ENCODE data around the gene ODAD3. TPM values are rescaled to one million over a fixed set of nuclear protein-coding genes. Genes with fewer than 3 reads are reported as not detected.

The ODAD3 gene
- total and polyA plus RNA-seq, 5 donors from 2014 or later, result not detected

DNA sequence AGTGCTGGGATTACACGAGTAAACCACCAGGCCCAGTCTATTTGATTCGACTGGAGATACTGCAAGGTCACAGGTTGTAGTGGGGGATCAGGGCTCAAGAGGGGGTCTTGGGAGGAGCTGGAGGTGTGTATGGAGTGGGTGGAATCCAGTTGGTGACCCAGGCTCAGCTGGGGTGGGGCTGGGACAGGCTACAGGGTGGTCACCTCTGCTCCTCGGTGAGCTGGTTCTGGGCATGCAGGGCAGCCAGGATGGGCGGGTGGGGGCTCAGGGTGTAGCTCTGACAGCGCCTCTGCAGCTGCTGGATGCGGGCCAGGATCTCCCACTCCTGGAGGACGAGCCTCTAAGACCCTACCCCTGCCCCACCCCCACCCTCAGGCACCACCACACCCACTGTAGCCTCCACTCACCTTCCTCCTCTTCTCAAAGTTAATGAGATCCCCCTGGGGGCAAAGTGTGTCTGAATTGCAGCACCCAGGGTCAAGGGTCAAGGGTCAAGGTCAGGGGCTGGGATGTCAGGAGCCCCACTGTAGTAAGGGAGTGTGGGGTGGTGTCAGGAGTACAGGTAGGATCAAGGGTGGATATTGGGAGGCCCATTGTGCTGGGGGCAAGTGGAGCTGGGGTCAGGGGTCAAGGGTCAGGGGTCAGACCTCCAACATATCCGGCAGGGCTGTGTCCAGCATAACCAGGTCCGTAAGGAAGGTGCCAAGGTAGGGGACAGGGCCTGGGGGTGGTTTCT is 32.9 kb downstream of the ODAD3 start:
- no peaks in the 10 kb centered on the region for H3K27me3 ChIP-seq (ENCODE audit: control insufficient read depth, insufficient read depth, low read length)
- Mint-ChIP-seq H3K9me3 (peaks cover 0 to 2% (median 0%) of the 10 kb centered on the region in 7 donors), H3K27ac (no peak overlapping the region), H3K27me3 (peaks cover under 1% of the 10 kb centered on the region), H3K36me3 (no peaks in the 10 kb centered on the region), H3K4me1 (peaks cover 0 to 2% (median 0%) of the 10 kb centered on the region in 4 donors), H3K4me3 (no peak overlapping the region)
- no peaks in the 10 kb centered on the region for H3K36me3 ChIP-seq (ENCODE audit: control insufficient read depth, insufficient read depth, low read length)
- H3K27ac ChIP-seq (ENCODE audit: insufficient read depth, low read length, poor library complexity, severe bottlenecking), result no peak overlapping the region
- no peaks in the 10 kb centered on the region for H3K9me3 ChIP-seq (ENCODE audit: control insufficient read depth in 2 of 2, low read length in 2 of 2)
- H3K4me3 ChIP-seq (ENCODE audit: low read depth, low read length), result no peak overlapping the region
- peaks cover 3% of the 10 kb centered on the region for H3K4me1 ChIP-seq (ENCODE audit: control insufficient read depth, insufficient read depth, low read length, poor library complexity, severe bottlenecking)
- ATAC-seq (ENCODE audit: low read depth in 2 of 2) (no peak), DNase-seq (no peak)

DNA sequence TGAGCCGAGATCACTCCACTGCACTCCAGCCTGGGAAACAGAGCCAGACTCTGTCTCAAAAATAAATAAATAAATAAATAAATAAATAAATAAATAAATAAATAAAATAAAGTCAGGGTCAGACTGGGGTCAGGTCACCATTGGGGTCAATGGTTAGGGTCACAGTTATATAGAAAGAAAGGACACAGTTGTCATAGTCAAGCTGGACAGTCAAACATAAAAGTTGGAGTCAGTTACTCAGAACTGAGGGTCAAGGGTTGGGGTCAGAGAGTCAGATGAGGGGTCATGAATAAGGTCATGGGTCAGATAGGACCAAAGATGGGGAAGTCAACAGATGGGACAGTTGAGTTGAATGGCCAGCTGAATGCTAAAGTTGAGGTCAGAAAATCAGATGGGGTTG is 34.1 kb downstream of the ODAD3 start:
- Histone ChIP-seq H3K9me3 (ENCODE audit: control insufficient read depth in 2 of 2, low read length in 2 of 2) (no peaks in the 10 kb centered on the region), H3K27ac (ENCODE audit: insufficient read depth, low read length, poor library complexity, severe bottlenecking) (no peak overlapping the region), H3K4me3 (ENCODE audit: low read depth, low read length) (no peak overlapping the region), H3K36me3 (ENCODE audit: control insufficient read depth, insufficient read depth, low read length) (no peaks in the 10 kb centered on the region), H3K4me1 (ENCODE audit: control insufficient read depth, insufficient read depth, low read length, poor library complexity, severe bottlenecking) (no peaks in the 10 kb centered on the region), H3K27me3 (ENCODE audit: control insufficient read depth, insufficient read depth, low read length) (no peaks in the 10 kb centered on the region)
- no peak for DNase-seq
- Mint-ChIP-seq H3K27ac (no peak overlapping the region), H3K4me1 (no peaks in the 10 kb centered on the region), H3K27me3 (no peaks in the 10 kb centered on the region), H3K36me3 (no peaks in the 10 kb centered on the region), H3K4me3 (no peak overlapping the region), H3K9me3 (peaks cover 0 to 2% (median 0%) of the 10 kb centered on the region in 7 donors)
- ATAC-seq (ENCODE audit: low read depth in 2 of 2), result no peak

DNA sequence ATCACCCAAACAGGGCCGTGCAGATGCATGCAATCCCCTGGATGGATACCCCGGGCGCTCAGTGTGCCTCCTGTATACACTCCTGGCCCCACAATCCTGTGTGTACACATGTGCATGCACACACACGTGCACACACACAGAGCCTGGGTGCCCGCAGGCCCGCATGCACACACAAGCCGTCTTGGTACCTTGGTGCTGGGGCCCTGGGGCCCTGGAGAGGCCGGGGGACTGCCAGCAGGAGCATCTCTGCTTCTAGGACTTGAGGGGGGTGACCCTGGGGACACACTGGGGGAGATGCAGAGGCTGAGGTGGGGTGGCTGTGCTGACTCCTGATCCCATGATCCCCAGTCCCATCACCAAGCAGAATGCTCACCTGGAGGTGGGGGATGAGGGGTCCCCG is 35.3 kb downstream of the ODAD3 start:
- Mint-ChIP-seq H3K27me3 (peaks cover 4% of the 10 kb centered on the region), H3K4me3 (no peak overlapping the region), H3K4me1 (no peaks in the 10 kb centered on the region), H3K27ac (no peak overlapping the region), H3K9me3 (peaks cover 0 to 2% (median 0%) of the 10 kb centered on the region in 7 donors), H3K36me3 (no peaks in the 10 kb centered on the region)
- Histone ChIP-seq H3K27me3 (ENCODE audit: control insufficient read depth, insufficient read depth, low read length) (no peaks in the 10 kb centered on the region), H3K4me1 (ENCODE audit: control insufficient read depth, insufficient read depth, low read length, poor library complexity, severe bottlenecking) (no peaks in the 10 kb centered on the region), H3K9me3 (ENCODE audit: control insufficient read depth in 2 of 2, low read length in 2 of 2) (no peaks in the 10 kb centered on the region), H3K36me3 (ENCODE audit: control insufficient read depth, insufficient read depth, low read length) (no peaks in the 10 kb centered on the region), H3K4me3 (ENCODE audit: low read depth, low read length) (no peak overlapping the region), H3K27ac (ENCODE audit: insufficient read depth, low read length, poor library complexity, severe bottlenecking) (no peak overlapping the region)
- no peak for DNase-seq
- ATAC-seq (ENCODE audit: low read depth in 2 of 2), result no peak

DNA sequence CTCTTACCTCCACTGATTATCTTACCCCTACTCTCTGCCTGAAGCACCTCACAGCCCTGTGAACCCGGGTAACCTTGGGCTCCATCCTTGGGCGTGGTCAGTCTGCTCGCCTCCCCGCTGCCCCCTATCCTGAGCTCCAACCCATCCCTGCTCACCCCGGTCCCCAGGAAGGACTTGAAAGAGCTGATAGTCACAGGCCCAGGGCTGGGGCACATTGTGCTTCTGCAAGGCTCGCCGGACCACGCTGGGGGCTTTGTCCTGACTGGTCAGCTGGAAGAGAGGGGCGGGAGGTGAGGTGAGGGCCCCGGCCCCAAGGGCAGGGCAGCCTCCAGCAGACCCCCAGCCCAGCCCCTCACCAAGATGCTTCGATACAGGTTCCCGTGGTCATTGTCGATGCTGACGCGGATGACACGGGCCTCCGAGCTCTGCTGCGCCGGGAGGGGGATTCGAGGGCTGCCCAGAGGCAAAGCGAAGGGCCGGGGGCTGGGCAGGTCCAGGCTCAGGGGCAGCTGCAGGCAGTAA is 37.8 kb downstream of the ODAD3 start:
- no peak overlapping the region for H3K4me3 Mint-ChIP-seq
- H3K27me3 ChIP-seq (ENCODE audit: control insufficient read depth, insufficient read depth, low read length), result no peaks in the 10 kb centered on the region
- H3K4me1 ChIP-seq (ENCODE audit: control insufficient read depth, insufficient read depth, low read length, poor library complexity, severe bottlenecking), result no peaks in the 10 kb centered on the region
- peaks cover 16% of the 10 kb centered on the region for H3K27me3 Mint-ChIP-seq
- no peaks in the 10 kb centered on the region for H3K36me3 Mint-ChIP-seq
- no peak overlapping the region for H3K4me3 ChIP-seq (ENCODE audit: low read depth, low read length)
- no peak for ATAC-seq (ENCODE audit: low read depth in 2 of 2)
- H3K4me1 Mint-ChIP-seq, result peaks cover 2 to 6% (median 4%) of the 10 kb centered on the region in 4 donors
- H3K27ac ChIP-seq (ENCODE audit: insufficient read depth, low read length, poor library complexity, severe bottlenecking), result no peak overlapping the region
- no peaks in the 10 kb centered on the region for H3K9me3 ChIP-seq (ENCODE audit: control insufficient read depth in 2 of 2, low read length in 2 of 2)
- DNase-seq, result no peak
- peaks cover 0 to 3% (median 0%) of the 10 kb centered on the region in 7 donors for H3K9me3 Mint-ChIP-seq
- no peaks in the 10 kb centered on the region for H3K36me3 ChIP-seq (ENCODE audit: control insufficient read depth, insufficient read depth, low read length)
- peak overlapping the region in 1 of 3 donors; percentile 28 for H3K27ac Mint-ChIP-seq

DNA sequence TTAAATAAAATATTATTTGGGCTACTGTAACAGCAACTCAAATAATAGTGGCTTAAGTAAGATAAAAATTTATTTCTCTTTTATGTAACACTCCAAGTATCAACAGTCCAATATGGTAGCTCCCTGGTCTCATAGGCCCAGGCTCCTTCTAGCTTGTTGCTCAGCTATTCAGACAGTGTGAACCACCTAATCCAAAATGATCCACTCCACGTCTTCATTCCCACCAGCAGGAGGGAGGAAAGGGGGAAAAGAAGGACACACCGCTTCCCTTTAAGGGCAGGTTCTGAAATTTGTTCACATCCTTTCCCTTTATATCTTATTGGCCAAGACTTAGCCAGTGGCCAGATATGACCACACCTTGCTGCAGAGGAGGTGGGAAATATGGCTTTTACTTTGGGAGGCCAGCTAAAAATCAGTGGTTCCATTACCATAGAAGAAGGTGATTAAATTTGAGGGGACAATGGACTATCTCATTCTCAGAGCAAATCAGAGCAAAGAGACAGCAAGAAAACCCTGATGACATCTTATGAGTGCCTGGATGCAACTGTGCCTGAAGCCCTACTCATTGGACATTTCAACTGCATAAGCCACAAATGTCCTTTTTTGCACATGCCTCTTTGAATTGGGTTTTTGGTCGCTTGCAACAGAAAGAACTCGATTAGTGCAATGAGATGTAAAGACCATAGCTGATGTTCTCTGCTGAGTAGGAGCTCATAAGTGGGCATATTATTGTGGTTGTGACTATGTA is 43.8 kb downstream of the ODAD3 start:
- peaks cover 5 to 11% (median 7%) of the 10 kb centered on the region in 4 donors for H3K4me1 Mint-ChIP-seq
- Histone ChIP-seq H3K9me3 (ENCODE audit: control insufficient read depth in 2 of 2, low read length in 2 of 2) (peaks cover 3 to 6% of the 10 kb centered on the region in 2 experiments), H3K27ac (ENCODE audit: insufficient read depth, low read length, poor library complexity, severe bottlenecking) (no peak overlapping the region), H3K4me1 (ENCODE audit: control insufficient read depth, insufficient read depth, low read length, poor library complexity, severe bottlenecking) (peaks cover 4% of the 10 kb centered on the region), H3K36me3 (ENCODE audit: control insufficient read depth, insufficient read depth, low read length) (no peaks in the 10 kb centered on the region), H3K27me3 (ENCODE audit: control insufficient read depth, insufficient read depth, low read length) (no peaks in the 10 kb centered on the region), H3K4me3 (ENCODE audit: low read depth, low read length) (no peak overlapping the region)
- H3K36me3 Mint-ChIP-seq, result no peaks in the 10 kb centered on the region
- ATAC-seq (ENCODE audit: low read depth in 2 of 2), result no peak
- peaks cover 0 to 4% (median 0%) of the 10 kb centered on the region in 7 donors for H3K9me3 Mint-ChIP-seq
- H3K27ac Mint-ChIP-seq, result no peak overlapping the region
- H3K4me3 Mint-ChIP-seq, result no peak overlapping the region
- DNase-seq, result no peak
- H3K27me3 Mint-ChIP-seq, result peaks cover 16% of the 10 kb centered on the region

DNA sequence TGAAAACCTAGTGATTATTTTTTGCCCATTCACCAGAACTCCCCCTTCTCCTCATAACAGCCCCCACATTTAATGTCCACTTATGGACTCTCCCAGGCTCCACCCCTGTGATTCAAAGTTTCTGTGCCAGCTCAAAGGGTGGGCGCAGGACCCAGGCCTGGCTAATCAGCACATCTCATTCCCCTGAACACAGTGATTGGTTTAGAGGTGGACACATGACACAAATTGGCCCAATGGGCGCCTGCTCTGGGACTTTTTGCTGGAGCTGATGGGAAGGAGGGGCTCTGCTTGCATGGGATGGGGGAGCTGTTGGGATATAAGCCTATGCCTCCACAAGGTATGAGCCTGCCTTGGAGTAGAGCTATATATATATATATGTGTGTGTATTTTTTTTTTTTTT is 44.6 kb downstream of the ODAD3 start:
- Histone ChIP-seq H3K27me3 (ENCODE audit: control insufficient read depth, insufficient read depth, low read length) (no peaks in the 10 kb centered on the region), H3K36me3 (ENCODE audit: control insufficient read depth, insufficient read depth, low read length) (no peaks in the 10 kb centered on the region), H3K4me1 (ENCODE audit: control insufficient read depth, insufficient read depth, low read length, poor library complexity, severe bottlenecking) (peaks cover 4% of the 10 kb centered on the region), H3K9me3 (ENCODE audit: control insufficient read depth in 2 of 2, low read length in 2 of 2) (peaks cover 3 to 6% of the 10 kb centered on the region in 2 experiments), H3K27ac (ENCODE audit: insufficient read depth, low read length, poor library complexity, severe bottlenecking) (no peak overlapping the region), H3K4me3 (ENCODE audit: low read depth, low read length) (no peak overlapping the region)
- H3K36me3 Mint-ChIP-seq, result no peaks in the 10 kb centered on the region
- H3K27me3 Mint-ChIP-seq, result peaks cover 15% of the 10 kb centered on the region
- no peak overlapping the region for H3K27ac Mint-ChIP-seq
- H3K4me1 Mint-ChIP-seq, result peaks cover 5 to 11% (median 7%) of the 10 kb centered on the region in 4 donors
- peaks cover 0 to 4% (median 0%) of the 10 kb centered on the region in 7 donors for H3K9me3 Mint-ChIP-seq
- DNase-seq (no peak), ATAC-seq (ENCODE audit: low read depth in 2 of 2) (no peak)
- H3K4me3 Mint-ChIP-seq, result no peak overlapping the region

DNA sequence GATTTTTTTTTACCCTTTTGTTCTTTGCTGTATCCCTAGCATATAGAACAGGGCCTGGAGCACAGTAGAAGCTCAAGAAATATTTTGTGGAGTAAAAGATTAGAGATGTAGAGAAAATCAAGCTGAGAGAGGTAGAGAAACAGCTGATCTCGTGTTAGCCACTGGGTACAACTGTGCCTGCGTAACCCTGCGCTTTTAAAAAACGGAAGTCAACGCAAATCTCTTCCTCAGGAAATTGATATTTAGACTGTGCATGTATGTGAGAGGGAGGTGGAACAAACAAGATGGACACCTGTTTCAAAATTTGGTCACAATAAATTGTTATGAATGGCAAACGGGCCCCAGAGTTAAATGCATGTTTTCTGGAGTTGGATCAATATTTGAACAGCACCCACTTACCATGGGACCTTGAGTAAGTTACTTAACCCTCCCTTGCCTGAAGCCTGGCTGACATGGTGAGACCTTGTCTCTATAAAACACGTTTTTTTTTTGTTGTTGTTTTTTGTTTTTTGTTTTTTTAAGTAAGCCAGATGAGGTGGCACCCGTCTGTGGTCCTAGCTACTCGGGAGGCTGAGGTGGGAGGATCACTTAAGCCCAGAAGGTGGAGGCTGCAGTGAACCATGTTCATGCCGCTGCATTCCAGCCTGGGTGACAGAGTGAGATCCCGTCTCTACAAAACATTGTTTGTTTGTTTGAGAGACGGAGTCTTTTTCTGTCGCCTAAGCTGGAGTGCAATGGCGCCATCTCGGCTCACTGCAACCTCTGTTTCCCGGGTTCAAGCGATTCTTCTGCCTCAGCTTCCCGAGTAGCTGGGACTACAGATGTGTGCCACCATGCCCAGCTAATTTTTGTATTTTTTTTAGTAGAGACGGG is 47.5 kb downstream of the ODAD3 start:
- Mint-ChIP-seq H3K27ac (peak overlapping the region in 2 of 3 donors; percentile 39 to 77), H3K9me3 (peaks cover 0 to 4% (median 0%) of the 10 kb centered on the region in 7 donors), H3K27me3 (peaks cover 7% of the 10 kb centered on the region), H3K4me3 (peak overlapping the region in 1 of 4 donors; percentile 67), H3K36me3 (no peaks in the 10 kb centered on the region), H3K4me1 (peaks cover 0 to 17% (median 6%) of the 10 kb centered on the region in 4 donors)
- H3K27me3 ChIP-seq (ENCODE audit: control insufficient read depth, insufficient read depth, low read length), result no peaks in the 10 kb centered on the region
- H3K9me3 ChIP-seq (ENCODE audit: control insufficient read depth in 2 of 2, low read length in 2 of 2), result peaks cover 3 to 6% of the 10 kb centered on the region in 2 experiments
- no peak overlapping the region for H3K27ac ChIP-seq (ENCODE audit: insufficient read depth, low read length, poor library complexity, severe bottlenecking)
- no peaks in the 10 kb centered on the region for H3K36me3 ChIP-seq (ENCODE audit: control insufficient read depth, insufficient read depth, low read length)
- H3K4me3 ChIP-seq (ENCODE audit: low read depth, low read length), result no peak overlapping the region
- H3K4me1 ChIP-seq (ENCODE audit: control insufficient read depth, insufficient read depth, low read length, poor library complexity, severe bottlenecking), result peaks cover 18% of the 10 kb centered on the region
- no peak for ATAC-seq (ENCODE audit: low read depth in 2 of 2)
- peak in 2 of 3 donors; percentile 34 to 47 for DNase-seq

All from CD4-positive, CD25-positive, alpha-beta regulatory T cell (primary cell).